Esophagus muscularis mucosa (tissue), 4 donors: Measurements from ENCODE around the gene FUT4. TPM values are rescaled to one million over a fixed set of nuclear protein-coding genes. Genes with fewer than 3 reads are reported as not detected.
A peak's percentile ranks its signal among the peaks of the same experiment; 100 is the strongest.

Experiments used
- DNase-seq: peaks from one replicate; pipeline ENCODE4 v3.0.0-alpha.2; 2017; ENCODE audit errors: extremely low spot score
- H3K27ac ChIP-seq, 4 donors: fragments of 200-600 bp; sonication (generic); replicated peaks in 1 of 4; 1 replicate in 3 of 4; 2 replicates in 1 of 4; pipeline ENCODE4 v1.5.1; 2016 to 2019; ENCODE audit warnings: mild to moderate bottlenecking in 1 of 4
- H3K27me3 ChIP-seq, 4 donors: fragments of 200-600 bp; sonication (generic); one replicate each; pipeline versions ENCODE4 v1.5.1 to v1.6.0; 2016 to 2019
- H3K36me3 ChIP-seq, 4 donors: fragments of 200-600 bp; sonication (generic); one replicate each; pipeline ENCODE4 v1.5.1; 2016 to 2019
- H3K4me1 ChIP-seq, 4 donors: fragments of 200-600 bp; sonication (generic); one replicate each; pipeline ENCODE4 v1.5.1; 2016 to 2019
- H3K4me3 ChIP-seq, 4 donors: fragments of 200-600 bp; sonication (generic); 1 replicate in 2 of 4; 2 replicates in 2 of 4; pipeline ENCODE4 v1.5.1; 2016 to 2019; ENCODE audit warnings: mild to moderate bottlenecking in 4 of 4, moderate library complexity in 1 of 4
- H3K9me3 ChIP-seq, 4 donors: fragments of 200-600 bp; sonication (generic); 1 replicate in 3 of 4; 2 replicates in 1 of 4; pipeline ENCODE4 v1.5.1; 2016 to 2019
- CTCF ChIP-seq, 3 experiments: fragments of 200-600 bp in 2 of 3; fragments of 450-650 bp in 1 of 3; sonication (generic) in 2 of 3; IDR thresholded peaks; one replicate each; pipeline ENCODE4 v1.5.1; 2017 to 2019; ENCODE audit warnings: antibody characterized with exemption in 3 of 3, mild to moderate bottlenecking in 2 of 3, moderate library complexity in 1 of 3
- EP300 ChIP-seq: sonication (generic); formaldehyde crosslinking; IDR thresholded peaks from one replicate; pipeline ENCODE4 v1.6.1; 2017; ENCODE audit warnings: antibody characterized with exemption
- POLR2A ChIP-seq: fragments of 450-650 bp; IDR thresholded peaks from one replicate; pipeline ENCODE4 v1.6.1; 2017; ENCODE audit warnings: antibody characterized with exemption, moderate library complexity, mild to moderate bottlenecking, low read depth
- POLR2AphosphoS5 ChIP-seq, 2 donors: sonication (generic); formaldehyde crosslinking; IDR thresholded peaks; one replicate each; pipeline ENCODE4 v1.6.1; 2017; ENCODE audit warnings: antibody characterized with exemption in 2 of 2
- WGBS: methylation state at CpG from one replicate; pipeline ENCODE4 v1.1.5; 2018; 5-methylcytosine and 5-hydroxymethylcytosine counted together
- intact Hi-C: fragments of 100-400 bp; cut with DNase I; formaldehyde crosslinking; loops from one replicate; pipeline ENCODE4 v1.15.1; 2023
- total RNA-seq, 4 donors: library from RNA; depleted of rRNA; stranded (reverse); fragments of >200 nt; gene quantifications; one replicate each; pipeline versions ENCODE4 v1.1.0 to v1.2.1, GENCODE V29; 2016

FUT4 gene
- total RNA-seq, 4 donors from 2014 or later = 5.5 to 8.8 (median 7.2) TPM

- no peak overlapping the region for H3K4me3 ChIP-seq
Observed at GRCh38 chr11:94539420-94539819, 4.3 kb upstream of the FUT4 start.

DNA sequence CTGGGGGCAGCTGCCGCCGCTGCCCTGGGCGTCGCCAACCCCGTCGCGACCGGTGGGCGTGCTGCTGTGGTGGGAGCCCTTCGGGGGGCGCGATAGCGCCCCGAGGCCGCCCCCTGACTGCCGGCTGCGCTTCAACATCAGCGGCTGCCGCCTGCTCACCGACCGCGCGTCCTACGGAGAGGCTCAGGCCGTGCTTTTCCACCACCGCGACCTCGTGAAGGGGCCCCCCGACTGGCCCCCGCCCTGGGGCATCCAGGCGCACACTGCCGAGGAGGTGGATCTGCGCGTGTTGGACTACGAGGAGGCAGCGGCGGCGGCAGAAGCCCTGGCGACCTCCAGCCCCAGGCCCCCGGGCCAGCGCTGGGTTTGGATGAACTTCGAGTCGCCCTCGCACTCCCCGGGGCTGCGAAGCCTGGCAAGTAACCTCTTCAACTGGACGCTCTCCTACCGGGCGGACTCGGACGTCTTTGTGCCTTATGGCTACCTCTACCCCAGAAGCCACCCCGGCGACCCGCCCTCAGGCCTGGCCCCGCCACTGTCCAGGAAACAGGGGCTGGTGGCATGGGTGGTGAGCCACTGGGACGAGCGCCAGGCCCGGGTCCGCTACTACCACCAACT lies 1.0 kb downstream of the FUT4 start:
- intact Hi-C loops = no loop called here
- Histone ChIP-seq H3K4me3 (peak overlapping the region; percentile 78 to 82 (median 80)), H3K9me3 (no peaks in the 10 kb centered on the region), H3K27ac (peak overlapping the region; percentile 98 to 99 (median 98)), H3K4me1 (peaks cover 15 to 68% (median 61%) of the 10 kb centered on the region in 4 donors), H3K27me3 (no peaks in the 10 kb centered on the region), H3K36me3 (no peaks in the 10 kb centered on the region)
- DNase-seq = no peak
- 34% methylated on average over 8 of the region's 59 CpGs for WGBS
- TF ChIP-seq EP300 = no peak
- TF ChIP-seq POLR2AphosphoS5 (IDR thresholded peaks at IDR 0.05) = no peak
- TF ChIP-seq POLR2A = no peak
- no peak for TF ChIP-seq CTCF (IDR thresholded peaks at IDR 0.05)

More at GRCh38 chr11:94539420-94539819, 4.3 kb upstream of the FUT4 start:
- Histone ChIP-seq H3K27ac (no peak overlapping the region), H3K4me1 (peaks cover 7 to 17% (median 15%) of the 10 kb centered on the region in 4 donors), H3K36me3 (no peaks in the 10 kb centered on the region), H3K27me3 (no peaks in the 10 kb centered on the region), H3K9me3 (no peaks in the 10 kb centered on the region)
- 79% methylated on average over 1 of the region's 1 CpG for WGBS
- intact Hi-C loops = no loop called here
- TF ChIP-seq EP300 (no peak), POLR2A (no peak), POLR2AphosphoS5 (IDR thresholded peaks at IDR 0.05) (no peak), CTCF (IDR thresholded peaks at IDR 0.05) (no peak)
- DNase-seq = no peak

DNA sequence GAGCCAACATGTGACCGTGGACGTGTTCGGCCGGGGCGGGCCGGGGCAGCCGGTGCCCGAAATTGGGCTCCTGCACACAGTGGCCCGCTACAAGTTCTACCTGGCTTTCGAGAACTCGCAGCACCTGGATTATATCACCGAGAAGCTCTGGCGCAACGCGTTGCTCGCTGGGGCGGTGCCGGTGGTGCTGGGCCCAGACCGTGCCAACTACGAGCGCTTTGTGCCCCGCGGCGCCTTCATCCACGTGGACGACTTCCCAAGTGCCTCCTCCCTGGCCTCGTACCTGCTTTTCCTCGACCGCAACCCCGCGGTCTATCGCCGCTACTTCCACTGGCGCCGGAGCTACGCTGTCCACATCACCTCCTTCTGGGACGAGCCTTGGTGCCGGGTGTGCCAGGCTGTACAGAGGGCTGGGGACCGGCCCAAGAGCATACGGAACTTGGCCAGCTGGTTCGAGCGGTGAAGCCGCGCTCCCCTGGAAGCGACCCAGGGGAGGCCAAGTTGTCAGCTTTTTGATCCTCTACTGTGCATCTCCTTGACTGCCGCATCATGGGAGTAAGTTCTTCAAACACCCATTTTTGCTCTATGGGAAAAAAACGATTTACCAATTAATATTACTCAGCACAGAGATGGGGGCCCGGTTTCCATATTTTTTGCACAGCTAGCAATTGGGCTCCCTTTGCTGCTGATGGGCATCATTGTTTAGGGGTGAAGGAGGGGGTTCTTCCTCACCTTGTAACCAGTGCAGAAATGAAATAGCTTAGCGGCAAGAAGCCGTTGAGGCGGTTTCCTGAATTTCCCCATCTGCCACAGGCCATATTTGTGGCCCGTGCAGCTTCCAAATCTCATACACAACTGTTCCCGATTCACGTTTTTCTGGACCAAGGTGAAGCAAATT lies 1.8 kb downstream of the FUT4 start:
- Histone ChIP-seq H3K4me3 (peak overlapping the region; percentile 78 to 82 (median 80)), H3K4me1 (peaks cover 15 to 70% (median 61%) of the 10 kb centered on the region in 4 donors), H3K27ac (peak overlapping the region; percentile 98 to 99 (median 98)), H3K36me3 (no peaks in the 10 kb centered on the region), H3K9me3 (no peaks in the 10 kb centered on the region), H3K27me3 (no peaks in the 10 kb centered on the region)
- WGBS = 81% methylated on average over 43 of the region's 54 CpGs
- intact Hi-C loops = no loop called here
- DNase-seq = no peak
- TF ChIP-seq EP300 (no peak), POLR2A (no peak), CTCF (IDR thresholded peaks at IDR 0.05) (no peak), POLR2AphosphoS5 (IDR thresholded peaks at IDR 0.05) (no peak)

DNA sequence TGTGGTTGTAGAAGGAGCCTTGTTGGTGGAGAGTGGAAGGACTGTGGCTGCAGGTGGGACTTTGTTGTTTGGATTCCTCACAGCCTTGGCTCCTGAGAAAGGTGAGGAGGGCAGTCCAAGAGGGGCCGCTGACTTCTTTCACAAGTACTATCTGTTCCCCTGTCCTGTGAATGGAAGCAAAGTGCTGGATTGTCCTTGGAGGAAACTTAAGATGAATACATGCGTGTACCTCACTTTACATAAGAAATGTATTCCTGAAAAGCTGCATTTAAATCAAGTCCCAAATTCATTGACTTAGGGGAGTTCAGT lies 2.4 kb downstream of the FUT4 start:
- no peaks in the 10 kb centered on the region for H3K36me3 ChIP-seq
- intact Hi-C loops = no loop called here
- H3K27me3 ChIP-seq = no peaks in the 10 kb centered on the region
- H3K9me3 ChIP-seq = no peaks in the 10 kb centered on the region
- no peak overlapping the region for H3K27ac ChIP-seq
- peak overlapping the region; percentile 78 to 82 (median 80) for H3K4me3 ChIP-seq
- no peak for DNase-seq
- H3K4me1 ChIP-seq = peaks cover 15 to 70% (median 61%) of the 10 kb centered on the region in 4 donors
- 91% methylated on average over 2 of the region's 2 CpGs for WGBS
- TF ChIP-seq EP300 (no peak), POLR2AphosphoS5 (IDR thresholded peaks at IDR 0.05) (no peak), POLR2A (no peak)

- Histone ChIP-seq H3K9me3 (no peaks in the 10 kb centered on the region), H3K27ac (no peak overlapping the region), H3K27me3 (no peaks in the 10 kb centered on the region), H3K4me3 (peak overlapping the region; percentile 3 to 80 (median 43)), H3K4me1 (peaks cover 15 to 70% (median 61%) of the 10 kb centered on the region in 4 donors), H3K36me3 (no peaks in the 10 kb centered on the region)
- DNase-seq = no peak
- WGBS = 90% methylated on average over 1 of the region's 1 CpG
- no peak for TF ChIP-seq CTCF (IDR thresholded peaks at IDR 0.05)
- no peak for TF ChIP-seq POLR2AphosphoS5 (IDR thresholded peaks at IDR 0.05)
- TF ChIP-seq EP300 = no peak
- no peak for TF ChIP-seq POLR2A
- intact Hi-C loops = no loop called here
Observed at GRCh38 chr11:94546886-94547285, 3.2 kb downstream of the FUT4 start.
